Posterior vena cava (tissue), 2 donors: Measurements from ENCODE around the gene RAB11FIP3. TPM values are rescaled to one million over a fixed set of nuclear protein-coding genes. Genes with fewer than 3 reads are reported as not detected.
"Not testable (repeated sequence)": the region's sequence is repeated elsewhere in the genome, so short reads cannot be mapped to it uniquely, and the experiment has no call there.

Experiments
- DNase-seq: peaks from one replicate; pipeline ENCODE4 v3.0.0-alpha.2; 2020; ENCODE audit warnings: low spot score
- intact Hi-C, 2 donors: fragments of 100-400 bp; cut with DNase I; formaldehyde crosslinking; loops; one replicate each; pipeline versions ENCODE4 v1.14.1 to v1.14.2; 2022 to 2023
- total RNA-seq, 2 donors: library from RNA; stranded (reverse); fragmentation: NEBNext Ultra II Directional; extraction: Animal tissue kit (Norgen Biotek cat#: 25700); gene quantifications; one replicate each; pipeline ENCODE4 v1.2.1, GENCODE V29; 2021
- donor health status: DM: yes; HTN: yes; CAD: no.
- donor health status: DM: yes; HTN: yes; CAD: no.

RAB11FIP3 gene
- total RNA-seq, 2 donors from 2014 or later = 40.1 to 45.2 TPM

- no peak for DNase-seq
- intact Hi-C loops = no loop called here
Observed at GRCh38 chr16:477301-478157, 52.1 kb downstream of the RAB11FIP3 start.

DNA sequence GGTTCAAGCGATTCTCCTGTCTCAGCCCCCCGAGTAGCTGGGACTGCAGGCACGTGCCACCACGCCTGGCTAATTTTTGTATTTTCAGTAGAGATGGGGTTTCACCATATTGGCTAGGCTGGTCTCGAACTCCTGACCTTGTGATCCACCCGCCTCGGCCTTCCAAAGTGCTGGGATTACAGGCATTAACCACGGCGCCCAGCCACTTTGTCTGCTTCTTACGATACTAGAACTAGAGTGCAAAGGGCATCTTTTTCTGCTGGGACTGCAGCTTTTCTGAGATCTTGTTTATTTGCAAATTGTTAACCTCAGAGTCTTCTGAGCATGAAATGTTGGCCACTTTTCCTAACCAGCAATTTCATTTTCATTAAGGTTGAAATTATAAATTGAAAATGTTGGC, 52.8 kb downstream of the RAB11FIP3 start:
- intact Hi-C loops, DNase-seq: not testable (repeated sequence)

DNA sequence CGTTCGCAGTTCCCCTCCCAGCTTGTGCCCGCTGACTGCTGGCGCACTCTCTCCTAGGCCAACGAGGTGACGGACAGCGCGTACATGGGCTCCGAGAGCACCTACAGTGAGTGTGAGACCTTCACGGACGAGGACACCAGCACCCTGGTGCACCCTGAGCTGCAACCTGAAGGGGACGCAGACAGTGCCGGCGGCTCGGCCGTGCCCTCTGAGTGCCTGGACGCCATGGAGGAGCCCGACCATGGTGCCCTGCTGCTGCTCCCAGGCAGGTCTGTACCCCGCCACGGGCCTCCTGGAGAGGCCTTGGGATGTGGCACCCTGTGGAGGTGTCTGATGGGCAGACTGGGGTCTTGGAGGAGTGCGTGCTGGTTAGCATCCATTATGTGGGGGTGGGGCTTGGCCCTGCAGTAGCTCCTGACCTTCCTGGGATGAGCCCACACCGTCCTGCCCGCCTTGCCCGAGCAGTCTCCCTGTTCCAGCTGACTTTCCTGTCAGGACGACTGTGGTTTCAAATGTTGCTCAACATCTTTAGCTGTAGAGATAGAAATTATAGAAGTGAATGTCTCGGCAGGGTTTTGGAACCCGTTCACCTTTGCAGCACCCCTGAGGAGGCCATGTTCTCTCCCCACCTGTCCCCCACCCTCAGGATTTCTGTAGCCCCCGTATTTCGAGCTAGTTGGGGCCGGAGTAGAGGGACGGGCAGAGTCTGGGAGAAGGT, 57.2 kb downstream of the RAB11FIP3 start:
- intact Hi-C loops = no loop called here
- DNase-seq = no peak

GRCh38 chr16:483341-484075, 58.1 kb downstream of the RAB11FIP3 start:
- intact Hi-C loops = no loop called here
- DNase-seq = no peak

DNA sequence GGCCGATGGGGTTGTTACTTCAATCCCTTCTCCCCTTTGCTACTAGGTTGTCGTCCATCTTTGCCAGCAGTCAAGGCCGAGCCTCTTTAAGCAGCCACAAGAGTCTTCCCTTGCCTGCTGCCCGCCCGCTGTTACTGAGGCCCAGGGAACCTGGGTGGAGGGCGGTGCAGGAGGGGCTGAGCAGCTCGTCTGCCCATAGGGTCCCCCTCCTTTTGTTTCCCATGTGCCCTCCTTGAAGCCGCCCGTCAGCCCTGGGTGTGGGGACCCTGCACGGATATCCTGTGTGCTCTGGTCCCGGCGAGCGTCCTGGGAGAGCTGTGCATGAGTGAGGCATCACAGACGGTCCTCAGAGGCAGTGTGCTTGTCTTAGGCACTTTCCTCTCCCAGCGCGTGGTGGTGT, 64.2 kb downstream of the RAB11FIP3 start:
- no peak for DNase-seq
- intact Hi-C loops = no loop called here

DNA sequence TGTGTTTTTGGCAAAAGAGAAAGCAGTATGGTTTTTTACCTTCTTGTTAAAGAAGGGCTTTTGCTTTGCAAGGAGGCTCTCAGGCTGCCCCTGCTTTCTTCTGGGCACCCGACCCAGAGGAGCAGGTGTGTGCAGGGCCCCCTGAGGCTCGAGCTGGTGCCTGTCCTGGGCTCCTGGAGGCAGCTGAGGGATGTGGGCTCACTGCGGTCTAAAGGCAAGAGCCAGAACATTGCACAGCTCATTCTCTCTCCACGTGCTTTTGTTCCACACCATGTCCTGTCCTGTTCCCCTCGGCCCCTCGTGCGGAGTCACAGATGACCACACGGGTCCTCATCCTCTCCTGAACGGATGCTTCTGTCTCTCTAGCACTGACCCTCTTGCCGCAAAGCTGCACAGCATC, 65.3 kb downstream of the RAB11FIP3 start:
- DNase-seq = no peak
- intact Hi-C loops = no loop called here

- no peak for DNase-seq
- intact Hi-C loops = no loop called here
Observed at GRCh38 chr16:491220-491919, 65.9 kb downstream of the RAB11FIP3 start.

DNA sequence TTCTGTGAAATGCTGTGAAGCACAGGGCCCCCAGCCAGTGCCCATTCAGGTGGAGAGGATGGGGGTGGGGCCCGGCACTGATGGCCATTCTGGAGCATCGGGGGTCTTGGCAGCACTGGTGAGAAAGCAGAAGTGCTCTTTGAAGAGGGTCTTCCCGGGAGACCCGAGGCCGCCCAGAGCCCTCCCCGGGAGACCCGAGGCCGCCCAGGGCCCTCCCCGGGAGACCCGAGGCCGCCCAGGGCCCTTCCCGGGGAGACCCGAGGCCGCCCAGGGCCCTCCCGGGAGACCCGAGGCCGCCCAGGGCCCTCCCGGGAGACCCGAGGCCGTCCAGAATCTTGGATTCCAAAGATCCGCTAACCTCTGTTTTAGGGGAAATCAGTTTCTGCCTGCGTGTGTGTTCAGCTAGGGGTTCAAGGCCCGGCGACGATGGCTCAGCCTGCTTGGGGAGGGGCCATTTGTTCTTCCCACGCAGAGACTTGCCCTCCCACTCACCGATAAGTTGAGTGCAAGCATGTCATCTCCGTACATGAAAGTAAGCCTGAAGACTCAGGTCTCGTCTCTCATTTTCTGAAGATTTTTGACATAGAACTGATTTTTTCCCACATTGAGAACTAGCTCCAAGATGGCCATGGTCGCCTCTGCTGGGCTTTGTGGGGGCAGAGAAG, 66.9 kb downstream of the RAB11FIP3 start:
- DNase-seq = no peak
- intact Hi-C loops = no loop called here

DNA sequence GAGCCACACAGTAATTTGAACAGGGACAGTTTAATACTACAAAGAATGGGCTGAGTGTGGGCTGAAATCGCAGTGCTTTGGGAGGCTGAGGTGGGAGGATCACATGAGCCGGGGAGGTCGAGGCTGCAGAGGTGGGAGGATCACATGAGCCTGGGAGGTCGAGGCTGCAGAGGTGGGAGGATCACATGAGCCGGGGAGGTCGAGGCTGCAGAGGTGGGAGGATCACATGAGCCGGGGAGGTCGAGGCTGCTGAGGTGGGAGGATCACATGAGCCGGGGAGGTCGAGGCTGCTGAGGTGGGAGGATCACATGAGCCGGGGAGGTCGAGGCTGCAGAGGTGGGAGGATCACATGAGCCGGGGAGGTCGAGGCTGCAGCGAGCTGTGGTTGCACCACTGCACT, 69.2 kb downstream of the RAB11FIP3 start:
- DNase-seq, intact Hi-C loops: not testable (repeated sequence)

GRCh38 chr16:495127-495748, 69.8 kb downstream of the RAB11FIP3 start:
- intact Hi-C loops = no loop called here
- DNase-seq = no peak

GRCh38 chr16:496097-496886, 70.8 kb downstream of the RAB11FIP3 start:
- no peak for DNase-seq
- intact Hi-C loops = no loop called here

DNA sequence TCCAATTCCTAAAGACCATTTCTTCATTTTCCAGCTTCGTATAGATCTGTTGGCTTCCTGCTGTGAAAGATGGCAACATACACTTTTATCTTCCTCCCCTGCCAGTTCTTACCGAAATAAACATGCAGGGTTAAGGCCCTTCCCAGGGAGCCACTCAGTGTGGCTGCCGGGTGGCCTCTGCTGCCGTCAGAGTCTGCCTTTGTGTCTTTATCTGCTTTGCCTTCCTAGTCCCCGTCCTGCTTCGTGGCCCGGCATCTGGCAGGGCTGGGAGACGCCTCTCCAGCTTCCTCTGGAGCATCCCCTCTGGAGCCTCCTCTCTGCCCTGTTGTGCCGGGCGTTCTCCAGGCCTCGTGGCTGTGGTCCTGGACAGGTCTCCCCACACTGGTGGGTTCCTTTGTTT, 71.8 kb downstream of the RAB11FIP3 start:
- no peak for DNase-seq
- intact Hi-C loops = no loop called here

DNA sequence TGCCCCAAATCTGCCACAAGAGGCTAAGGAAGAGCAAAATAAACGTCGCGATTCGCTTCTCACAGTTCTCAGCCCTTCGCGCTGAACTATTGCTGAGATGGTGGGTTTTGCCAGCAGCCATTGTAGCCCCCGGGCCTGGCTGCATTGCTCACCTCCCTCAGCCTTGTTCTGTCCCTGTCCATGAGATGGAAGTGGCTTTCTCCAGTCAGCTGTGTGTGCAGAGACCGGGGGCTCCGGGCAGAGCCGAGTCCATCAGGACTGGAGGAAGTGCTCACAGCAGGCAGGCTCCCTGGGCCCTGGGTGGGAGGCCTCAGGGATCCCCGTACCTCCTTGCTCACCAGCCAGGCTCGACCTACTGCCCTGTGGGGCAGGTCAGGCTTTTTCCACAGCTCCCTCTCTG, 74.5 kb downstream of the RAB11FIP3 start:
- intact Hi-C loops = no loop called here

DNA sequence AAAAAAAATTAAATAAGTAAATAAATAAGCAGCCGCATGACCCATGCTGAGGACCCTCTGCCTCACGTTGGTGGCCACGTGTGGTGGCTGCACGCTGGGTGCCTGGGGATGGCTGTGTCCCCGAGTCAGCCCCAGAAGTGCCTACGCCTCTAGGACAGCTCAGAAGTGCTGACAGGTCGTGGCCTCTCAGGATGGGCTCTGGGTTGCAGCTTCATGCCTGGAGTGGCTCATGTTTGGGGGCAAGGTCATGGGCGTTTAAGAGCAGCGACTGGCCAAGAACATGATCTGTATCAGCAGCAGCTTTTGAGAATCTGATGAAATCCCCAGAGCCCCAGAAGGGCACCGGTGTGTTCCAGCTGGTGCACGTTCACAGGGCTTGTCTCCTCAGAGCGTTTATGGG, 75.3 kb downstream of the RAB11FIP3 start:
- DNase-seq = no peak
- intact Hi-C loops = no loop called here

More for the DNA sequence above, 74.5 kb downstream of the RAB11FIP3 start:
- no peak for DNase-seq

- intact Hi-C loops = no loop called here
- DNase-seq = no peak
Observed at GRCh38 chr16:502179-502943, 76.9 kb downstream of the RAB11FIP3 start.

GRCh38 chr16:503150-504071, 78.0 kb downstream of the RAB11FIP3 start:
- intact Hi-C loops = no loop called here
- DNase-seq = no peak
